ENCODE results near the gene PLPP2.

- TF ChIP-seq, protein P1, sequence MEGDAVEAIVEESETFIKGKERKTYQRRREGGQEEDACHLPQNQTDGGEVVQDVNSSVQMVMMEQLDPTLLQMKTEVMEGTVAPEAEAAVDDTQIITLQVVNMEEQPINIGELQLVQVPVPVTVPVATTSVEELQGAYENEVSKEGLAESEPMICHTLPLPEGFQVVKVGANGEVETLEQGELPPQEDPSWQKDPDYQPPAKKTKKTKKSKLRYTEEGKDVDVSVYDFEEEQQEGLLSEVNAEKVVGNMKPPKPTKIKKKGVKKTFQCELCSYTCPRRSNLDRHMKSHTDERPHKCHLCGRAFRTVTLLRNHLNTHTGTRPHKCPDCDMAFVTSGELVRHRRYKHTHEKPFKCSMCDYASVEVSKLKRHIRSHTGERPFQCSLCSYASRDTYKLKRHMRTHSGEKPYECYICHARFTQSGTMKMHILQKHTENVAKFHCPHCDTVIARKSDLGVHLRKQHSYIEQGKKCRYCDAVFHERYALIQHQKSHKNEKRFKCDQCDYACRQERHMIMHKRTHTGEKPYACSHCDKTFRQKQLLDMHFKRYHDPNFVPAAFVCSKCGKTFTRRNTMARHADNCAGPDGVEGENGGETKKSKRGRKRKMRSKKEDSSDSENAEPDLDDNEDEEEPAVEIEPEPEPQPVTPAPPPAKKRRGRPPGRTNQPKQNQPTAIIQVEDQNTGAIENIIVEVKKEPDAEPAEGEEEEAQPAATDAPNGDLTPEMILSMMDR (IDR thresholded peaks at IDR 0.05), result no peak
- no peak for TF ChIP-seq EP300 (IDR thresholded peaks at IDR 0.05)
These were observed 16.7 kb upstream of the PLPP2 start for GRCh38 chr19:307793-308420.
